ENCODE results near the gene COA5.

COA5 gene

GRCh38 chr2:98614024-98614739, 5.9 kb upstream of the COA5 start:
- Histone ChIP-seq H3K36me3 (peaks cover 89% of the 10 kb centered on the region), H3K4me3 (ENCODE audit: low read depth in 1 of 2, low read length in 1 of 2) (no peak overlapping the region), H3K27ac (no peak overlapping the region), H3K9me3 (no peaks in the 10 kb centered on the region), H3K27me3 (no peaks in the 10 kb centered on the region), H3K4me1 (ENCODE audit: control insufficient read depth in 1 of 2, insufficient read depth in 1 of 2, low read depth in 1 of 2, low read length in 1 of 2) (peaks cover 8 to 11% of the 10 kb centered on the region in 2 experiments)
- TF ChIP-seq CTCF (IDR thresholded peaks at IDR 0.05) = no peak

DNA sequence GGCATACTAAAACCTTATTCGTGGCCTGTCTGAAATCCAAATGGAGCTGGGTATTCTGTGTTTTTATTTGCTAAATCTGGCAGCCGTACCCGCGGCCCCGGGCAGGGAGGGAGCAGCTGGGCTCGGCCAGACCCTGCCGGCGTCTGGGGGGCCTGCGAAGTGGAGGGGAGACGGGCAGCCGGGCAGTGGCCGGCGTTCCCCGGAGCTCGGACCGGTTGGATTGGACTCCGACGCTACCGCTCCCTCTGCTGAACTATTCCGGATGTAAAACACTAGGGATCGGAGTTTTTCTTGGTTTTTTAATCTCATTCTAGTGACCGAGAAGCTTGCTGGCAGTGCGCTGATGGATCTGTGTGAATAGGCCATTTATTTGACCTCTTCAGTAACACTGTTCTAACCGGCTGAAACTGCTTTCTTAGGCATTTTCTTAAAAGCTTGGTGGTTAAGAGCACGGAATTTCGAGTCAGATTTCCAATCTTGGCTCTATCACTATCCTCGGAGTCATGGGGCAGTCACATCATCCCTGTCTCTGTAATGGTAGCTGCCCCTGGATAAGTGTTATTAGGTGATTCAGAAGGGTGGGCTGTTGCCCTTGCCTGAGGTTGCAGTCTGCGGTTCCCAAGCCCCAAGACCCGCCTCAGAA, 771 bp upstream of the COA5 start:
- peak overlapping the region; percentile 80 to 92 for H3K4me3 ChIP-seq (ENCODE audit: low read depth in 1 of 2, low read length in 1 of 2)

GRCh38 chr2:98607741-98608115, 584 bp downstream of the COA5 start:
- peak overlapping the region; percentile 80 to 92 for H3K4me3 ChIP-seq (ENCODE audit: low read depth in 1 of 2, low read length in 1 of 2)
- no peaks in the 10 kb centered on the region for H3K9me3 ChIP-seq
- no peak for TF ChIP-seq CTCF (IDR thresholded peaks at IDR 0.05)
- peaks cover 27 to 28% of the 10 kb centered on the region in 2 experiments for H3K4me1 ChIP-seq (ENCODE audit: control insufficient read depth in 1 of 2, insufficient read depth in 1 of 2, low read depth in 1 of 2, low read length in 1 of 2)
- no peaks in the 10 kb centered on the region for H3K27me3 ChIP-seq
- H3K27ac ChIP-seq = peak overlapping the region; percentile 92
- H3K36me3 ChIP-seq = peaks cover 34% of the 10 kb centered on the region

More for the DNA sequence above, 771 bp upstream of the COA5 start:
- H3K36me3 ChIP-seq = peaks cover 38% of the 10 kb centered on the region
- no peaks in the 10 kb centered on the region for H3K9me3 ChIP-seq
- no peak for TF ChIP-seq CTCF (IDR thresholded peaks at IDR 0.05)
- H3K27me3 ChIP-seq = no peaks in the 10 kb centered on the region
- H3K4me1 ChIP-seq (ENCODE audit: control insufficient read depth in 1 of 2, insufficient read depth in 1 of 2, low read depth in 1 of 2, low read length in 1 of 2) = peaks cover 27 to 28% of the 10 kb centered on the region in 2 experiments
- H3K27ac ChIP-seq = peak overlapping the region; percentile 92

- Histone ChIP-seq H3K4me1 (ENCODE audit: control insufficient read depth in 1 of 2, insufficient read depth in 1 of 2, low read depth in 1 of 2, low read length in 1 of 2) (peaks cover 27 to 28% of the 10 kb centered on the region in 2 experiments), H3K36me3 (peaks cover 32% of the 10 kb centered on the region), H3K27ac (peak overlapping the region; percentile 92), H3K9me3 (no peaks in the 10 kb centered on the region), H3K27me3 (no peaks in the 10 kb centered on the region), H3K4me3 (ENCODE audit: low read depth in 1 of 2, low read length in 1 of 2) (peak overlapping the region; percentile 80 to 92)
- no peak for TF ChIP-seq CTCF (IDR thresholded peaks at IDR 0.05)
Measured at GRCh38 chr2:98607104-98607503, 1.2 kb downstream of the COA5 start.

GRCh38 chr2:98606431-98606830, 1.9 kb downstream of the COA5 start:
- Histone ChIP-seq H3K36me3 (peaks cover 32% of the 10 kb centered on the region), H3K4me3 (ENCODE audit: low read depth in 1 of 2, low read length in 1 of 2) (no peak overlapping the region), H3K4me1 (ENCODE audit: control insufficient read depth in 1 of 2, insufficient read depth in 1 of 2, low read depth in 1 of 2, low read length in 1 of 2) (peaks cover 27 to 28% of the 10 kb centered on the region in 2 experiments), H3K27me3 (no peaks in the 10 kb centered on the region), H3K27ac (no peak overlapping the region), H3K9me3 (no peaks in the 10 kb centered on the region)
- no peak for TF ChIP-seq CTCF (IDR thresholded peaks at IDR 0.05)

Data from neutrophil (primary cell).